ENCODE results near the gene KRTAP10-5.
"Not testable (repeated sequence)": the region's sequence is repeated elsewhere in the genome, so short reads cannot be mapped to it uniquely, and the experiment has no call there.

The KRTAP10-5 gene

DNA sequence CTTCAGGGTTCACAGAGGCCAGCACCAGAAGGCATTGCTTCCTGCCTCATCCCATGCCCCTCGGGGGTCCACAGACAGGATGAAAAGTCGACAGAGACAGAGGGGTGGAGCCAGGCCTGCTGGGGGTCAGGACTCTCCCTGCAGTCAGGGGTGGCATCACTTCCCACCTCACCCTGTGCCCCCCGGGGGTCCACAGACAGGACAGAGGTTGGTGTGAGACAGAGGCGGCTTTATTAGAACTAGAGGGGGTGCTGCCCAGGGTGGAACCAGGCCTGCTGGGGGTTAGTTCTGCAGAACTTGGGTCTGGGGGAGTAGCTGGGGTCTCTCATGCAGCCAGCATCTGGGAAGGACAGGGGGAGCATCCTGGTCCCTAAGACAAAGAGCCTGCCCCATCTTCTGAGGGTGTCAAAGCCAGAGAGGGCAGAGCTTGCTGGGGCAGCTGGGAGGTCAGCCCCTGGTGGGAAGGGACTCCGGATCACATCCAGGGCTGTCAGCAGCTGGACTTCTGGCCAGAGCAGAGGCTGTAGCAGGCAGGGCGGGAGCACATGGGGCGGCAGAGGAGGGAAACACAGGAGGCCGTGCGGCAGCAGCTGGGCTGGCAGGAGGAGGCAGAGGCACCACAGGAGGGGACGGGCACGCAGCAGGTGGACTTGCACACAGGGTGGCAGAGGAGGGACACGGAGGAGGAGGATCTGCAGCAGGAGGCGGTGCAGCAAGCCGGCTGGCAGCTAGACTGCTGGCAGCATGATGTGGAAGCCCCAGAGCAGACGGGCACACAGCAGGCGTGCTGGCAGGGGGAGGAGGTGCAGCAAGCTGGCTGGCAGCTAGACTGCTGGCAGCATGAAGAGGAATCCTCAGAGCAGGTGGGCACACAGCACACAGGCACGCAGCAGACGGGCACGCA lies 10.7 kb upstream of the KRTAP10-5 start:
- not testable (repeated sequence) for DNase-seq (ENCODE audit: low spot score)

DNA sequence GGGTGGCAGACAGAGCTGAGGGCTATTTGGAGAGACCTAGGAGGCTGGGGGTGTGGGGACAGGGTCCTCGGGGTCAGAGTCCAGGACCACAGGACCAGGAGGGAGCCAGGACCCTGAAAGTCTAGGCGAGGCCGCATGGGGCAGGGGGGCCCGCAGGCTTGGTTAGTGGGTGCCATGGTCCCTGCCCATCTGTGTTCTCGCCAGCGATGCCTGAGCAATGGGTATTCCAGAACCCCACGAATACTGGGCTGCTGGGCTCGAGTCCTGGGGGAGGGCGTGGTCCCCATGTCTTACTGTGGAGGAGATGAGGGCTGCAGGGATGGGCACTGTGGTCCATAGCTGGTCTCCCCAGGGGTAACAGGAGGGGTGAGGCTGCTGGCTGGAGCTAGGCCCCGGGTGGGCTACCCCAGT lies 9.9 kb upstream of the KRTAP10-5 start:
- DNase-seq (ENCODE audit: low spot score) = no peak

DNA sequence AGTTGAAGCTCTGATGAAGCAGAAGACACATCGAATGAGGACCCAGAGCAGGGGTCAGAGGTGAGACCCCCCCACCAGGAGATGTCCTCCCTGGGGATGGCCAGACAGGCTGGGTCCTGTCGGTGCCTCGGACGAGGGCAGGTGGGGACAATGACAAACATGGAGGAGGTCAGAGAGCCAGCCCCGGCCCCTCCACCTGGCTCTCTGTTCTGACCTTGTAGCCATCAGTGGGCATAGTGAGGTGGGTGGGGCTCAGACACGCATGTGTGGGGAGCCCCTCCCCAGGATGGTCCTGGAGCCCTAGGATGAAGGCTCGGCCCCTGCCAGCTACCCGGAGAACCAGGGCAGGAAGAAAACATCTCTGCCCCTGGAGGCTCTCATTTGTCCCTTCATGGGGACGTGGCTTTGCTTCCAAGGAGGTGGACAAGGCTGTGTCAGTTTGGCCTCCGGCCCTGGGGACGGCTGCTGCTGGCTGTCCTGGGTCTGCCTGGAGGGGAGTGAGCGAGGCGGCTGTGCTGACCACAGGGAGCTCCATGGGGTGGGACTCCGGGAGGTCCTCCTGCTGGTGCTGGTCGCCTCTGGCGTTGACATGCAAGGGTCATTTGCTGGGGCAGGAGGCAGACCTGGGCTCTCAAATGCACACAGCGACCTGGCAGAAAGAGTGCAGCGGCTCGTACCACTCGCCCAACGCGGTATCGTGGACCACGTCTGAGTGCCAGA lies 9.3 kb upstream of the KRTAP10-5 start:
- DNase-seq (ENCODE audit: low spot score) = no peak

GRCh38 chr21:44589094-44589493 lies 8.7 kb upstream of the KRTAP10-5 start:
- no peak for DNase-seq (ENCODE audit: low spot score)

DNA sequence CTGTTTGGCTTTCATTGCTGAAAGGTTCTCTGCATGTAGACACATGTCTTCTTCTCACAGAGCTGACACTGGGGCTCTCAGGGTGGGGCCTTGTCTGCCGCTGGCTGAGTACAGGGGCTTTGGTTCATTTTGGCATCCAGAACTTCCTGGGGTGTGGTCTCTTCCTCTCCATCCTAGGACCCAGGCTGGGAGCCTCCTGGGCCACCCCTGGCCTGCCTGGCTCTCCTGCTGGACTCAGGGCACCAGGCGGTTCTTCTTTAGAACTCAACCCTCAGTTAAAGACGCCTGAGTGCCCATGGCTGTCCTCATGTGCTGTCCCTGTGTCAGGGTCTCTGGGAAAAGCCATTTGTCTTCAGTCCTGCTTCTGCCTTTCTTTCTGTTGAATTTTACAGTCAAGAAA lies 5.5 kb upstream of the KRTAP10-5 start:
- no peak for DNase-seq (ENCODE audit: low spot score)

DNA sequence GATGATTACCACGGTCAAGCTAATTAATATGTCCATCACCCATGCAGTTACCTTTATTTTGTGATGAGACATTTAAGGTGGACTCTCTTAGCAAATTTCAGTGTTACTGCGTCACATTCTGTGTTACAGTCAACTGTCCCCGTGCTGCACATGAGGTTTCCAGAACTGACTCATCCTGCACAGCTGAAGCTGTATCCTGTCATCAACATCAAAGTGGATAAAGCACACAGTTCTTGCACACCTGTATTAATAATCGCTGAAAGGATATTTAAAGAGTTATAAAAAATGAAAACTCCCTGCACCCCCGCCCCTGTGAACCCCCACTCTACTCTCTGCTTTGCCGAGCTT lies 3.4 kb upstream of the KRTAP10-5 start:
- no peak for DNase-seq (ENCODE audit: low spot score)

DNA sequence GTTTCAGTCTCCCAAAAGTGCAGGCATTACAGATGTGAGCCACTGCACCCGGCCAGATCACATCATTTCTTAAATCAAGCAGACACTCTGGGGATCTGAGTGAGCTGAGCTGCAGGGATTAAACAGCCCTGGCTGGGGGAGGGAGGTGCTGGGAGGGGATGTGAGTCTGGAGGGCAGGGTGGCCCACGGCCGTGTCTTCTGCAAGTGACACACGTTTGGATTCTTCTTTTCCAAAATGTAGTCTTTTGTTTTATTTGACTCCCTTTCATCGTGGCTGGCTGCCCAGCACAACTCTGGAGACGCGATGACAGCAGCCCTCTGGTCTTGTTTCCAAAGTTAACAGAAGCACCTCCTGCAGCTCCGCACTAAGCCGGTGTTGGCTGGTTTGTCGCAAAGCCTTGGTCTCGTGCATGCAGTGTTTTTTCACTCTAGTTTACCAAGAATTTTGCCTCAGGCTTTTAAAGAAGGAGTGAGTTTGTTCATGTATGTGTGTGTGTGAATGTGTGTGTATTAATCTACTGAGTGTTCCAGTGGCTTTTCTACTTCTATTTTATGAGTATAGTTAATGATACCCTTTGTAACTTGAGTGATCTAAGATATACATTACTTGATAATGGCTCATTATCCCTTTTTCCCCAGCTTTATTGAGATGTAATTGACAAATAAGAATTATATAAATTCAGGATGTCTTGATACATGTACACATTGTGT lies 2.8 kb upstream of the KRTAP10-5 start:
- no peak for DNase-seq (ENCODE audit: low spot score)

DNA sequence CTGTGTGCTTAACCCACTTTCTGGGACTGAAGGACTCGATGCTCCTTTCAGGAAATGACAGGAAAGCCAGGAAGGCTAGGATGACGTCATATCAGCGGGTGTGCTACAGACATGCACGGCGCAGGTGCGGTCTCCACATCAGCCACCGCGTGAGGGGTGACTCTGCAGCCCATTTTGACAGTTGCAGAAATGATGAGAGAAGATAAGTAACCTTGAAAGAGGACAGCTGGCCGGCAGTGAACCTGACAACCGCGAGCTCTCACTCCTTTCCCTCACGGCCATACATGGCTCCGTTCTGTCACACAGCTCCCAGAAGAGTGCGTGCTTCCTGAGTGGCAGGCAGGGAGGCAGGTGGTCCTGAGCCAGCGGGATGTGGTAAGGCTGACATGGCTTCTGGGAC lies 1.7 kb upstream of the KRTAP10-5 start:
- no peak for DNase-seq (ENCODE audit: low spot score)

DNA sequence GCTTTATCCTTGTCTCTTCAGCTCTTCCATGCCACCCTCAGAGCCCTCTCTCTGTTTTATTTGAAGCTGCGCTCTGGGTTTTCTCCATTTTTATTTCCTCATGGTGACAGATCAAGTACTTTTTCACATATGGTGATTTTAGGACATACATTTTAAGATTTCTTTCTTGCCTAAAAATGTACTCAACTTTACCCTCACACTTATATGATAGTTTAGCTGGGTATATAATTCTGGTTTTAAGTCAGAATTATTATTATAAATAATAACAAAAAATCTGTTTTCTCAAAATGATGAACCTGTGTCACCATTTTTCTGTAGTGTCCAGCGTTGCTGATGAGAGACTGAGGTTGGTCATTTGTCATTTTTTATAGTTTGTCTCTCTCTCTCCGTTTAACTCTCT lies 754 bp upstream of the KRTAP10-5 start:
- no peak for DNase-seq (ENCODE audit: low spot score)

DNA sequence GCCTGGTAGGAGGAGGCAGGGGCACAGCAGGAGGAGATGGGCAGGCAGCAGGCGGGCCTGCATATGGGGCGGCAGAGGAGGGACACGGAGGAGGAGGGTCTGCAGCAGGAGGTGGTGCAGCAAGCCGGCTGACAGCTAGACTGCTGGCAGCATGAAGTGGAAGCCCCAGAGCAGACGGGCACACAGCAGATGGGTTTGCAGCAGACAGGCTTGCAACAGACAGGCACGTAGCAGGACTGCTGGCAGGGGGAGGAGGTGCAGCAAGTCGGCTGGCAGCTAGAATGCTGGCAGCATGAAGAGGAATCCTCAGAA lies 615 bp downstream of the KRTAP10-5 start:
- DNase-seq (ENCODE audit: low spot score) = no peak

GRCh38 chr21:44579056-44579832 lies 1.2 kb downstream of the KRTAP10-5 start:
- no peak for DNase-seq (ENCODE audit: low spot score)

DNA sequence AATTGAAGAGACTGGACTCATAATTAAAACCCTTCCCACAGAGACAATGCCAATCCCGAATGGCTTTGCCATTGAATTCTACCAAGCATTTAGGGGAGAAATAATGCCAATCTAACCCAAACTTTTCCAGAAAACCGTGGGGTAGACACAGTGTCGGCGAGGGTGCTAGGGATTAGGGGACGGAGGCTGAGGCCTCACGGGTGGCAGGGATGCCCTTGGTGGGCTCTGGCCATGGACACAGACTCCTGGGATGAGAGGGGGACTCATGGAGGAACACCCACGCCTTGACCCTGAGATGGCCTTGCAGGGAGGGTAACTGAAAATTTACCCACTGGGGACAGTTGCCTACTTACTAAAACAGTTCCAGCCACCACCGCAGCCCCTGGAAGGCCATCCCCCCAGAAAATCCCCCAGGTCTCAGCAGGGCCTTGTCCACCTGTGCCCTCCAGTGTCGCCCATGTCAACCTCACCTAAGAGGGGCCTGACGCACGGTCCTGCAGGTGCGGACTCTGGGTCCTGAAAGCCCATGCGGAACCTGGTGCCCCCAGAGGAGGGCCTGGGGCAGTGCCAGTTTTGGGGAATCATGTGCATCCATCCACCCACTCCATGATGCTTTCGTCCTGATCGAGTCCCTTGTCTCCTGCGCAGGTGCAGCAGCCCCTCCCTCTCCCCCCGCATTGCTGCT lies 1.9 kb downstream of the KRTAP10-5 start:
- DNase-seq (ENCODE audit: low spot score) = no peak

GRCh38 chr21:44576025-44576420 lies 4.4 kb downstream of the KRTAP10-5 start:
- no peak for DNase-seq (ENCODE audit: low spot score)

- no peak for DNase-seq (ENCODE audit: low spot score)
Observed at GRCh38 chr21:44575307-44576024, 4.9 kb downstream of the KRTAP10-5 start.

DNA sequence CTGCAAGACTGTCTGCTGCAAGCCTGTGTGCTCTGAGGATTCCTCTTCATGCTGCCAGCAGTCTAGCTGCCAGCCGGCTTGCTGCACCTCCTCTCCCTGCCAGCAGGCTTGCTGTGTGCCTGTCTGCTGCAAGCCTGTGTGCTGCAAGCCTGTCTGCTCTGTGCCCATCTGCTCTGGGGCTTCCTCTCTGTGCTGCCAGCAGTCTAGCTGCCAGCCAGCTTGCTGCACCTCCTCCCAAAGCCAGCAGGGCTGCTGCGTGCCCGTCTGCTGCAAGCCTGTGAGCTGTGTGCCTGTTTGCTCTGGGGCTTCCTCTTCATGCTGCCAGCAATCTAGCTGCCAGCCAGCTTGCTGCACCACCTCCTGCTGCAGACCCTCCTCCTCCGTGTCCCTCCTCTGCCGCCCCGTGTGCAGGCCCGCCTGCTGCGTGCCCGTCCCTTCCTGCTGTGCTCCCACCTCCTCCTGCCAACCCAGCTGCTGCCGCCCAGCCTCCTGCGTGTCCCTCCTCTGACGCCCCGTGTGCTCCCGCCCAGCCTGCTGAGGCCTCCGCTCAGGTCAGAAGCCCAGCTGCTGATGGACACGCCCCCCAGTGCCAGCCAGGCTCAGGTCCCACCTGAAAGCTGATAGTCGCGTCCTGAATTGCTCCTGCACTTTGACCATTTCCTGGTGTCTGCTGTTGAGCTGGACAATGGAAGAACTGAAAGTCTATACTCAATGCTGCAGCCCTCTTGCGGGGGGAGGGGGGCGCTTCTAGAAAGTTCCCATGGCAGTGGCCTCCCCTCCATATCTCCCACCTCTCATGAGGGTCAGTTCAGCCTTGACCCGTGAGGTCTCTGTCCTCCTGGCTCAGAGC lies 5.7 kb downstream of the KRTAP10-5 start:
- DNase-seq (ENCODE audit: low spot score) = no peak

- DNase-seq (ENCODE audit: low spot score) = not testable (repeated sequence)
Observed at GRCh38 chr21:44573630-44574456, 6.6 kb downstream of the KRTAP10-5 start, which contains the start of gene KRTAP10-4. KRTAP10-4 (plus strand) TSS chr21:44573729; CDS start chr21:44573759, 30 bp downstream.

DNA sequence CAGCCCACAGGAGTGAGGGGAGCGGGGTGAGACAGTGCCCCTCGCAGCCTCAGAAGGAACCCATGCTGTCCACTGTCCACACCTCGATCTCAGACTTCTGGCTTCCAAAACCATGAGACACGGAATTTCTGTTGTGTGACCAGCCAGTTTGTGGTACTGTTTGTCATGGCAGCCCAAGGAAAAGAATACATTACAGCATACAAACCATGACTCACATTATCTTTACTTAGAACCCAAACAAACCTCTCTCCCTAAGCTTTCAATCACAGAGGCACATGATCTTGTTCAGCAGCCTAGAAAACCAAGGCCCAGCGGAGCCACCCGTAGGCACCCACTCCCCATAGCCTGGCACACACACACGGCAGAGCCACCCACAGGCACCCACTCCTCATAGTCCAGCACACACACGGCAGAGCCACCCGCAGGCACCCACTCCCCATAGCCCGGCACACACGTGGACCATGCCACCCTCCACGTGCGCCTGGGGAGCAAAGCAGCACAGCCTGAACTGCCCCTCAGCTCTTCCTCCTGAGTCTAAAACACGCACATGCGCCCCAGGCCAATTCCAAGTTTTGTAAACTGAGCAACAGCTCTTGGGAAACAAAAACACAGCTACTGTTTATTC lies 7.3 kb downstream of the KRTAP10-5 start:
- DNase-seq (ENCODE audit: low spot score) = no peak

Measured in GM03348 (cell line).